Esophagus squamous epithelium (tissue), 5 donors: ENCODE measurements around the gene SPATC1L. TPM values are rescaled to one million over a fixed set of nuclear protein-coding genes. Genes with fewer than 3 reads are reported as not detected.
"Not testable (repeated sequence)": the region's sequence is repeated elsewhere in the genome, so short reads cannot be mapped to it uniquely, and the experiment has no call there.

Experiments
- DNase-seq: peaks from one replicate; lab custom pipeline; 2025; lab: John Stamatoyannopoulos, UW
- H3K27ac ChIP-seq, 4 donors: fragments of 200-600 bp; sonication (generic); one replicate each; pipeline ENCODE4 v1.5.1; 2016 to 2019; ENCODE audit warnings: mild to moderate bottlenecking in 1 of 4
- H3K27me3 ChIP-seq, 4 donors: fragments of 200-600 bp; sonication (generic); 1 replicate in 3 of 4; 2 replicates in 1 of 4; pipeline versions ENCODE4 v1.5.1 to v1.6.0; 2017 to 2021; ENCODE audit warnings: antibody characterized with exemption in 1 of 4
- H3K36me3 ChIP-seq, 3 donors: fragments of 200-600 bp; sonication (generic); one replicate each; pipeline ENCODE4 v1.5.1; 2016 to 2019
- H3K4me1 ChIP-seq, 3 donors: fragments of 200-600 bp; sonication (generic); one replicate each; pipeline ENCODE4 v1.5.1; 2017 to 2019
- H3K4me3 ChIP-seq, 4 donors: fragments of 200-600 bp; sonication (generic); 1 replicate in 3 of 4; 2 replicates in 1 of 4; pipeline ENCODE4 v1.5.1; 2016 to 2019; ENCODE audit warnings: mild to moderate bottlenecking in 2 of 4, moderate library complexity in 1 of 4
- H3K9me3 ChIP-seq, 3 donors: fragments of 200-600 bp; sonication (generic); one replicate each; pipeline ENCODE4 v1.5.1; 2016 to 2019
- POLR2A ChIP-seq, 4 donors: fragments of 450-650 bp; IDR thresholded peaks; one replicate each; pipeline ENCODE4 v1.6.1; 2017; ENCODE audit warnings: antibody characterized with exemption in 4 of 4, mild to moderate bottlenecking in 4 of 4, moderate library complexity in 3 of 4
- WGBS, 2 donors: methylation state at CpG; one replicate each; pipeline ENCODE4 v1.1.5; 2018; 5-methylcytosine and 5-hydroxymethylcytosine counted together
- intact Hi-C: fragments of 100-400 bp; cut with DNase I; formaldehyde crosslinking; loops from one replicate; pipeline ENCODE4 v1.15.0; 2022
- total RNA-seq, 4 donors: library from RNA; depleted of rRNA; stranded (reverse); fragments of >200 nt; gene quantifications; one replicate each; pipeline ENCODE4 v1.1.0, GENCODE V29; 2016
- TF ChIP-seq, protein P1 (sequence below), 6 experiments: fragments of 450-650 bp in 4 of 6; fragments of 200-600 bp in 2 of 6; sonication (generic) in 2 of 6; IDR thresholded peaks; one replicate each; pipeline ENCODE4 v1.5.1; 2016 to 2019; ENCODE audit warnings: antibody characterized with exemption in 6 of 6, mild to moderate bottlenecking in 4 of 6, moderate library complexity in 4 of 6
- donor health status: DM: yes; HTN: yes; CAD: no.

The SPATC1L gene
- total RNA-seq, 4 donors from 2014 or later, result 4.0 to 7.2 (median 6.3) TPM

DNA sequence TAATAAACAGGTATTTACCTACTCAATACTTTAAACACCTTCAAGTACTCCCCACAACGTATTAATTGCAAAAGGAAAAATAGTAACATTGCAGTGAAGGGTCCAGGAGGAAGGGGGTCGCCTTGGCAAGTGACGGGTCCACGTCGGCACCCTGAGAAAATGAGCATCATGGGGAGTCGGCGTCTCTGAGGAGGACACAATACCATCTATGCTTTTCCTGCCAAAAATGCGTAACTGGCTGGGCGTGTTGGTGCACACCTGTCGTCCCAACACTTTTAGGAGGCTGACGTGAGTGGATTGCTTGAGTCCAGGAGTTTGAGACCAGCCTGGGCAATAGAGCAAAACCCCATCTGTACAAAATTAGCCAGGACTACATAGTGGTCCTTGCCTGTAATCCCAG lies 36.2 kb downstream of the SPATC1L start:
- intact Hi-C loops, result no loop called here

DNA sequence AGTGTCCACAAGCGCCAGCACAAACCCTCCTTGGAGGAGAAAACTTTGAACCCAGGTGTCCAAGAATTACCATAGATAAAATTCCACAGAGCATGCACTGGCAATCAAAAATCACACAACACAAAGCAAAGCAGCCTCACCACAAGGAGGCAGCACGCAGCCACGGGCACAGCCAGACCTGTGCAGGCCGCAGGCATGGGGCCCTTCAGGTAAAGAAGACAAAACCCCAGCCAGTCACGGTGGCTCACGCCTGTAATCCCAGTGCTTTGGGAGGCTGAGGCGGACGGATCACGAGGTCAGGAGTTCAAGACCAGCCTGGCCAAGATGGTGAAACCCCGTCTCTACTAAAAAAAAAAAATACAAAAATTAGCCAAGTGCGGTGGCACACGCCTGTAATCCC lies 36.8 kb downstream of the SPATC1L start:
- WGBS, 2 donors, result 40 to 64% methylated on average over 6 to 11 of the region's 12 CpGs
- H3K27ac ChIP-seq, DNase-seq, intact Hi-C loops, H3K4me3 ChIP-seq, H3K36me3 ChIP-seq, H3K27me3 ChIP-seq, H3K9me3 ChIP-seq: not testable (repeated sequence)
- TF ChIP-seq, protein P1, sequence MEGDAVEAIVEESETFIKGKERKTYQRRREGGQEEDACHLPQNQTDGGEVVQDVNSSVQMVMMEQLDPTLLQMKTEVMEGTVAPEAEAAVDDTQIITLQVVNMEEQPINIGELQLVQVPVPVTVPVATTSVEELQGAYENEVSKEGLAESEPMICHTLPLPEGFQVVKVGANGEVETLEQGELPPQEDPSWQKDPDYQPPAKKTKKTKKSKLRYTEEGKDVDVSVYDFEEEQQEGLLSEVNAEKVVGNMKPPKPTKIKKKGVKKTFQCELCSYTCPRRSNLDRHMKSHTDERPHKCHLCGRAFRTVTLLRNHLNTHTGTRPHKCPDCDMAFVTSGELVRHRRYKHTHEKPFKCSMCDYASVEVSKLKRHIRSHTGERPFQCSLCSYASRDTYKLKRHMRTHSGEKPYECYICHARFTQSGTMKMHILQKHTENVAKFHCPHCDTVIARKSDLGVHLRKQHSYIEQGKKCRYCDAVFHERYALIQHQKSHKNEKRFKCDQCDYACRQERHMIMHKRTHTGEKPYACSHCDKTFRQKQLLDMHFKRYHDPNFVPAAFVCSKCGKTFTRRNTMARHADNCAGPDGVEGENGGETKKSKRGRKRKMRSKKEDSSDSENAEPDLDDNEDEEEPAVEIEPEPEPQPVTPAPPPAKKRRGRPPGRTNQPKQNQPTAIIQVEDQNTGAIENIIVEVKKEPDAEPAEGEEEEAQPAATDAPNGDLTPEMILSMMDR (IDR thresholded peaks at IDR 0.05), result peak in 4 of 6 experiments; percentile 33 to 58 (median 38)
- H3K4me1 ChIP-seq, result peaks cover 0 to 12% (median 0%) of the 10 kb centered on the region in 3 donors

More for the DNA sequence above, 36.2 kb downstream of the SPATC1L start:
- Histone ChIP-seq H3K4me1 (peaks cover 0 to 17% (median 5%) of the 10 kb centered on the region in 3 donors), H3K4me3 (no peak overlapping the region), H3K9me3 (no peaks in the 10 kb centered on the region), H3K36me3 (no peaks in the 10 kb centered on the region), H3K27ac (no peak overlapping the region), H3K27me3 (no peaks in the 10 kb centered on the region)
- WGBS, 2 donors, result 58 to 77% methylated on average over 10 to 11 of the region's 11 CpGs
- TF ChIP-seq, protein P1 (IDR thresholded peaks at IDR 0.05), result no peak
- no peak for TF ChIP-seq POLR2A (IDR thresholded peaks at IDR 0.05)
- DNase-seq, result no peak

DNA sequence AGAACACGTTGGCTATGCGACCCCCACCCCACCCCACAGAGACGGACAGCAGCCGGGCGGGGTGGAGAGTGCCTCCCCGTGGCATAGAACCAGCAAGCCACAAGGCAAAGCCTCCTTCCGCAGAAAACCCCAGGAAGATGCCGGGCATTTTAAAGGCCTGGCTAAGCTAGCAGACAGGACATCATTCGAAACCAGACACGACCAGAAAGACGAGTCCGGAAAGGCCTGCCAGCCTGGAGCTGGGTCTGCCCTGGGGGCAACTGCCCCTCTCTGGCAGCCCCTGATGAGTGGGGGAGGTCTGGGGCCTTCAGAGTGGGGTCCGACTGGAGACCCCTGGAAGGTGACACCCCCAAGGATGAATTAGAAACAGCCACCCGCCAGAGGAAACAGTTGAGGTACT lies 37.4 kb downstream of the SPATC1L start:
- TF ChIP-seq POLR2A (IDR thresholded peaks at IDR 0.05), result no peak
- TF ChIP-seq, protein P1 (IDR thresholded peaks at IDR 0.05), result no peak
- WGBS, 2 donors, result 13 to 52% methylated on average over 1 to 13 of the region's 14 CpGs
- no peak for DNase-seq

DNA sequence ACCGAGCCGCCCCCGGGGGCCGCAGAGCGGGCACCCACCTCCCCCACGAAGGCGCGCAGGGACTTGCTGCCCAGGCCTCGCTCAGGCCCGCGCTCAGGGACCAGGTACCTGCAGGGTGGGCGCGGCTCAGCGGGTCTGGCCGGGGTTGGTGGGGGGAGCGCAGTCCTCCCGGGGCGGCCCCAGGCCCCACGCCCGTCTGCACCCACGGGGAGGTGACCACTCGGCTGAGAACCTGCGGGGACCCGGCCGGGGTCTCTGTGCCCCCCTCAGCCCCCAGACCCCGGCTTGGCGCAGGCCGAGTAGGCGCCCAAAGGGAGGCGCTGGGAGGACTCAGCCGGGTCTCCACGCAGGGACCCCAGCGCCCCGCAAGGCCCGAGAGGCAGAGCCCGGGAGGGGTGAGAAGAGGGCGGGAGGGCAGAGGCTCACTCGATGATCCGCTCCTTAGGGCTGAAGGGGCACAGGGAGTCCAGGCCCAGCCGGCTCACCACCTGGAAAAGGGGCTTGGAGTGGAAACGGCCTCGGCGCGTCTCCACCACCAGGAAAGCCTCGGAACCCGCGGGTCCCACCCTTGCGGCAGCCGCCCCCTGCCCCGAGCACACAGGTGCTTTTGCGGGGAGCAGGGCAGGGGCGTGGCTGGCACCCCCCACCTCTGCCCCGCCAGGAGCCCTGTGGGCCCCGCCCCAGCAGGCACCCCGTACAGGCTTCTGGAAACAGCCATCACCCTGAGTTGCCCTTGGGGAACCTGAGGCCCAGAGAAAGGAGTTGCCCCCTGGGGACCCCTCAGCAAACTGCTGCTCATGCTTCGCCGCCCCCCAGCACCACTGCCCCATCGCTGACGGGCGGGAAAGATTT lies 38.2 kb downstream of the SPATC1L start:
- Histone ChIP-seq H3K27ac (no peak overlapping the region), H3K4me3 (no peak overlapping the region), H3K9me3 (no peaks in the 10 kb centered on the region), H3K27me3 (peaks cover 0 to 3% (median 0%) of the 10 kb centered on the region in 4 donors), H3K4me1 (peaks cover 0 to 12% (median 0%) of the 10 kb centered on the region in 3 donors), H3K36me3 (no peaks in the 10 kb centered on the region)
- WGBS, 2 donors, result 73 to 90% methylated on average over 13 to 21 of the region's 60 CpGs
- no peak for TF ChIP-seq POLR2A (IDR thresholded peaks at IDR 0.05)
- TF ChIP-seq, protein P1 (IDR thresholded peaks at IDR 0.05), result no peak
- intact Hi-C loops, result no loop called here
- DNase-seq, result no peak

More for the DNA sequence above, 37.4 kb downstream of the SPATC1L start:
- Histone ChIP-seq H3K9me3 (no peaks in the 10 kb centered on the region), H3K4me1 (peaks cover 0 to 12% (median 0%) of the 10 kb centered on the region in 3 donors), H3K4me3 (no peak overlapping the region), H3K27ac (no peak overlapping the region), H3K36me3 (no peaks in the 10 kb centered on the region), H3K27me3 (peaks cover 0 to under 1% (median 0%) of the 10 kb centered on the region in 4 donors)
- intact Hi-C loops, result no loop called here

DNA sequence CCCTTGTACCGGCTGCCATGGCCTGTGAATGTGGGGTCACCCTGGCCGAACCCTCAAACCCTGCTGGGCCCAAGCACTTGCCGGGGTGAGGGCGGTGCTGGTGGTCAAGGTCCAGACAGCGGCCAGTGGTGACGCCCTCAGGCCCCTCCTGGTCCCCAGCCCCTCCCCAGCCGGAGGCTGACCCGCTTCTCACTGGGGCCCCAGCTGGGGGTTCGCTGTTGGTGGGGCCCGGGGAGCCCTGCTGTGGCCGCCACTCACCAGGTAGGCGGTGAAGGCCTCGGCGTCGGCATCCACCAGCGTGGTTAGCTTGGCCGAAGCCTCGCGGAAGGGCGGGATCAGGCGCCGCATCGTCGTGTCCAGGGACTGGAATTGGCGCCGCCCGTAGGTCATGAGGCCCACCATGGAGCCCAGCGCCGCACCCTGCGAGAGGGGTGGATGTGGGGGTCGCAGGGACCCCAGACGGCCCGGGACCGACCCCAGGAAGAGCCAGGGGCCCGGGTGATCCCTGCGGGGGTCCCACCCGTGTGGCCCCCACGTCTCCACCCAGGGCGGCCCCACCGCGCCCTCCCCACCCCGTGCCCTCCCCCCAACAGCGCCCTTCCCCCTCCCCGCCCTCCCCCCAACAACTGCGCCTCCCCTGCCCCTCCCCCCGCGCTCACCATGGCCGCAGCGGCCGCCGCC lies 39.0 kb downstream of the SPATC1L start:
- TF ChIP-seq, protein P1 (IDR thresholded peaks at IDR 0.05), result no peak
- no peak for TF ChIP-seq POLR2A (IDR thresholded peaks at IDR 0.05)
- intact Hi-C loops, result no loop called here
- Histone ChIP-seq H3K27me3 (peaks cover 0 to 11% (median 0%) of the 10 kb centered on the region in 4 donors), H3K9me3 (no peaks in the 10 kb centered on the region), H3K4me1 (peaks cover 0 to 12% (median 0%) of the 10 kb centered on the region in 3 donors), H3K36me3 (no peaks in the 10 kb centered on the region), H3K4me3 (no peak overlapping the region), H3K27ac (no peak overlapping the region)
- WGBS, 2 donors, result 20% methylated on average over 1 of the region's 51 CpGs; no CpG with 5 or more reads in 1 of the 2 donors
- no peak for DNase-seq
